ENCODE measurements around the gene ZNF776. TPM values are rescaled to one million over a fixed set of nuclear protein-coding genes. Genes with fewer than 3 reads are reported as not detected.

ZNF776 gene
- 16.0 and 19.5 TPM in 2 replicates for total RNA-seq

GRCh38 chr19:57746580-57747471, at the start of gene ZNF776:
ZNF776 (plus strand) TSS chr19:57746815; CDS start chr19:57747059, 244 bp downstream.

GRCh38 chr19:57708641-57709361, 37.8 kb upstream of the ZNF776 start, which contains the start of gene ZNF154:
ZNF154 (minus strand) TSS chr19:57709204; CDS start chr19:57708971, 233 bp downstream.

GRCh38 chr19:57769345-57770131, 22.9 kb downstream of the ZNF776 start, which contains the start of gene ZNF586:
ZNF586 (plus strand) TSS chr19:57769676; CDS start chr19:57769843, 167 bp downstream.

Other genes with a start within 250 kb of the ZNF776 start
- gene ZNF773, start 246.9 kb upstream of the ZNF776 start, total RNA-seq, result 24.3 and 31.8 TPM in 2 replicates
- 7.0 and 8.8 TPM in 2 replicates for gene ZNF549, start 219.5 kb upstream of the ZNF776 start, total RNA-seq
- gene ZNF550, start 187.0 kb upstream of the ZNF776 start, total RNA-seq, result 7.3 and 9.4 TPM in 2 replicates
- 11.2 and 11.3 TPM in 2 replicates for gene ZNF416, start 167.9 kb upstream of the ZNF776 start, total RNA-seq
- gene ZIK1, start 162.7 kb upstream of the ZNF776 start, total RNA-seq, result 11.5 and 13.8 TPM in 2 replicates
- 3.8 and 5.0 TPM in 2 replicates for gene ZNF530, start 146.9 kb upstream of the ZNF776 start, total RNA-seq
- gene ZNF134, start 132.6 kb upstream of the ZNF776 start, total RNA-seq, result 33.9 and 40.4 TPM in 2 replicates
- 9.2 and 9.6 TPM in 2 replicates for gene ZNF211, start 113.6 kb upstream of the ZNF776 start, total RNA-seq
- not detected in 2 replicates for gene ZSCAN4, start 77.9 kb upstream of the ZNF776 start, total RNA-seq
- gene ZNF551, start 64.8 kb upstream of the ZNF776 start, total RNA-seq, result 12.6 and 13.6 TPM in 2 replicates
- 6.0 and 7.6 TPM in 2 replicates for gene ZNF154, start 37.6 kb upstream of the ZNF776 start, total RNA-seq
- 9.6 and 10.1 TPM in 2 replicates for gene ZNF671, start 19.2 kb upstream of the ZNF776 start, total RNA-seq
- 15.3 and 17.0 TPM in 2 replicates for gene ZNF586, start 22.9 kb downstream of the ZNF776 start, total RNA-seq
- gene ZNF552, start 68.1 kb downstream of the ZNF776 start, total RNA-seq, result 4.5 and 6.0 TPM in 2 replicates
- gene ZNF587B, start 83.5 kb downstream of the ZNF776 start, total RNA-seq, result 25.1 and 29.4 TPM in 2 replicates
- gene ZNF587, start 103.0 kb downstream of the ZNF776 start, total RNA-seq, result 34.4 and 52.9 TPM in 2 replicates
- 9.1 and 13.6 TPM in 2 replicates for gene ZNF814, start 142.2 kb downstream of the ZNF776 start, total RNA-seq
- gene ZNF417, start 169.8 kb downstream of the ZNF776 start, total RNA-seq, result 17.0 and 21.9 TPM in 2 replicates
- 3.9 and 6.3 TPM in 2 replicates for gene ZNF418, start 188.6 kb downstream of the ZNF776 start, total RNA-seq
- 5.3 and 7.5 TPM in 2 replicates for gene ZNF256, start 200.9 kb downstream of the ZNF776 start, total RNA-seq
- not detected in 2 replicates for gene C19orf18, start 227.7 kb downstream of the ZNF776 start, total RNA-seq